Left kidney (tissue), 2 donors: Measurements from ENCODE around the gene POLDIP3. TPM values are rescaled to one million over a fixed set of nuclear protein-coding genes. Genes with fewer than 3 reads are reported as not detected.
"Not testable (repeated sequence)": the region's sequence is repeated elsewhere in the genome, so short reads cannot be mapped to it uniquely, and the experiment has no call there.

Experiments used
- DNase-seq: peaks from one replicate; pipeline ENCODE4 v3.0.0-alpha.2; 2013
- polyA plus RNA-seq: library from polyadenylated mRNA; unstranded; fragments of 120-200 nt; gene quantifications from one replicate; pipeline ENCODE4 v1.2.1, GENCODE V29; 2013; ENCODE audit not compliant: insufficient read length

Gene POLDIP3
- polyA plus RNA-seq, 1 donor = 117 TPM

DNA sequence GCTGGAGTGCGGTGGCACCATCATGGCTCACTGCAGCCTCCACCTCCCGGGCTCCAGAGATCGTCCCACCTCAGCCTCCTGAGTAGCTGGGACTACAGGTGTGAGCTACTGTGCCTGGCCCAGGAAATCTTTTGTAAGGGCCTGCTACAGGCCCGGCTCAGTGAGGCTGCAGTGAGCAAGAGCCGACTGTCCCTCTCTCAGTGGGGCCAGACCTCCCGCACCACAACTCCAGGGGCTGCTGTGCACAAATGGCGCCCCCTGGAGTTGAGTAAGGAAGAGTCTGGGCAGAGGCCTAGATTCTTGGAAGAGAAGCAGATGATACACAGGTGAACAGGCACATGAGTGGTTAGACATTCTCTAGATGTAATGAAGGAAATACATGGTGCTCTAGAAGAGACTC, 53.9 kb downstream of the POLDIP3 start:
- DNase-seq = no peak

DNA sequence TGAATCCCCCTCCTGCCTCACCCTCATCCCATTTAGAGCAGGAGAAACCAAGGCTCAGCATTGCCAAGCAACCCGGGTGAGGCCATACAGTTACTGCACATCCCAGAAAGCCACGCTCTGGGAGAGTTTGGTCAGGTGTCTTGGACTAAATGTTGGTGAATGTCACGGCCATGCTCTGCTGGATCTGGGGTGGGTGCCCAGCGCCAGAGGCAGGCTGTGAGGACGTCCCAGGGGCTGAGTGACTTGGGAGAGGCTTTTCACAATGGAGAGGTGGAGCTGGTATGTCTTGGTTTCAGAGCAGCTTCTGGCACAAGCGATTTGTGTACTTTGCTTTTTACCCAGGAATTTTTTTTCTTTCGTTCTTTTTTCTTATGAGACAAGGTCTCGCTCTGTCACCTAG, 54.3 kb downstream of the POLDIP3 start:
- DNase-seq = no peak

DNA sequence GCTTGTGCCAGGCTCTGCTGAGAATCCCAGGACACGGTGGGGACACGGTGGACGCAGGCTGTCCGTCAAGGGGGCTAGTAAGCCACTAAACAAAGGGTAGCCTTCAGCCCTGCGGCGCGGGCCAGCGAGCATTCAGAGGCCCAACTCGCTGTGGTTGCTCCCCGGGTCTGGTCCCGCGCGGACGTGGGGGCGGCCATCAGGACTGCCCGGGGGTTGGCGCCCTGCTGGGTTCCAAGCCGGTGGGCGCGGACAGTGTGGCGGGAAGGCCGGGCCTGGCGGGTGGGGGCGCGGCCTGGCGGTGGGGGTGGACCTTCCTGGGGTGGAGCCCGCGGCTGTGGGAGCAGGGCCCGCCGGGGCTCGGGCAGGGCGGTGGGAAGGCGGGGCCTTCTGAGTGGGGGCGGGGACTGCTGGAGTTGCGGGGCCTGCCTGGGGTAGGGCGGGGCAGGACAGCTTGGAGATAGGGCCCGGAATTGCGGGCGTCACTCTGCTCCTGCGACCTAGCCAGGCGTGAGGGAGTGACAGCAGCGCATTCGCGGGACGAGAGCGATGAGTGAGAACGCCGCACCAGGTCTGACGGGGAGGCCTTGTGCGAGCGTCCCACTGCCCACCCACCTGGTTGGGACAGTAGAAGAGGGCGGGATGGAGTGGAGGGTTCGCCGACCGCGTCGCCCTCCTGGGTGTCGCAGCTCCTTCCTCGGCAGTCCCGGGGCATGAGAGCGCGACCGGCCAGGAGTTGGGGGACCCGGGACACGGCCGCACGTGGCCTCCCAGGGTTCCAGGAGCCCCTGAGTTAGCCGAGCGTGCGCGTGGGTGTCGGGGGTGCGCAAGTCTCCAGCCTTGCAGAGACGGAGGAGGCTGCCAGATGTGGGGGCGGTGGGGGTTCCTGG, 61.0 kb downstream of the POLDIP3 start, which contains the start of gene SERHL2:
Gene SERHL2 (plus strand): TSS at position 482 of the 887 bp plus-strand sequence. CDS start 65 bp downstream, at position 547.
- peak; percentile 90 for DNase-seq

DNA sequence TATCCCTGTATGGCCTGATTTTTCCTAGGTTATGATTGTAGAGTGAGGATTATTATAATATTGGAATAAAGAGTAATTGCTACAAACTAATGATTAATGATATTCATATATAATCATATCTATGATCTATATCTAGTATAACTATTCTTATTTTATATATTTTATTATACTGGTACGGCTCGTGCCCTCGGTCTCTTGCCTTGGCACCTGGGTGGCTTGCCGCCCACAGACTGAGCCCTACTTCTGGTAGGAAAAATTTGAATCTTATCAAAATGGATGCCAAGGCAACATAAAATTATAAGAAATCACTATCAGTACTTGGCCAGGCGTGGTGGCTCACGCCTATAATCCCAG, 62.4 kb downstream of the POLDIP3 start:
- not testable (repeated sequence) for DNase-seq

DNA sequence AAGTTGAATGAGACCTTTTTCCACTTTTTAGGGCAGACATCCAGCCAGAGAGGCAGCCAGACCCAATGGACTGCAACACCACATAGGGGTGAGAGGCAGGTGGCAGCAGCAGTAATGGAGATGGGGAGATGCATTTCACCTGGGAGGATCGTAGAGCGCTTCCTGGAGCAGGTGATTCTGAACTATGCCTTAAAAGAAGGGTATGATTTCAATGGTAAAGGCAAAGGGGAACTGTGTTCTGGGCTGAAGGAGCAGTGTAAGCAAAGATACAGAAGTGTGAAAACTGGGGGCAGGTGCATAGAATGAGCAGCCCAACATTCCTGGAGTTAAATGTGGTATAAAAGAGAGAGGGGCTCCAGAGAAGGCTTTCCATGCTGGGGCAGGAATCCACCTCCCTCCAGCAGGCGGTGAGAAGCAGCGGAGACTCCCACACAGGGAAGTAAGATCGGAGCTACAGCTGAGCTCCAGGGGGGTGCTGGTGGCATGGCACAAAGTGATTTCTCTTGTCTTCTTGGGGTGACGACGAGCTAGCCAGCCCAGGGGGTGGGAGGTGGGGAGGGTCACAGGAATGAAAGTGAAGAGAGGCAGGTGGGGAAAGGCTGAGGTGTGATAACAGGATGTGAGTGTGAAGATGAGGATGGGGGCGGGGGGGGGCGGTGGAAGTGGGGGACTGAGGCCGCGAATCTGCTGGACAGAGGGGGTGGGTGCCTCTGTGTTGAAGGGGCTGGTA, 65.2 kb downstream of the POLDIP3 start:
- peak; percentile 37 for DNase-seq

DNA sequence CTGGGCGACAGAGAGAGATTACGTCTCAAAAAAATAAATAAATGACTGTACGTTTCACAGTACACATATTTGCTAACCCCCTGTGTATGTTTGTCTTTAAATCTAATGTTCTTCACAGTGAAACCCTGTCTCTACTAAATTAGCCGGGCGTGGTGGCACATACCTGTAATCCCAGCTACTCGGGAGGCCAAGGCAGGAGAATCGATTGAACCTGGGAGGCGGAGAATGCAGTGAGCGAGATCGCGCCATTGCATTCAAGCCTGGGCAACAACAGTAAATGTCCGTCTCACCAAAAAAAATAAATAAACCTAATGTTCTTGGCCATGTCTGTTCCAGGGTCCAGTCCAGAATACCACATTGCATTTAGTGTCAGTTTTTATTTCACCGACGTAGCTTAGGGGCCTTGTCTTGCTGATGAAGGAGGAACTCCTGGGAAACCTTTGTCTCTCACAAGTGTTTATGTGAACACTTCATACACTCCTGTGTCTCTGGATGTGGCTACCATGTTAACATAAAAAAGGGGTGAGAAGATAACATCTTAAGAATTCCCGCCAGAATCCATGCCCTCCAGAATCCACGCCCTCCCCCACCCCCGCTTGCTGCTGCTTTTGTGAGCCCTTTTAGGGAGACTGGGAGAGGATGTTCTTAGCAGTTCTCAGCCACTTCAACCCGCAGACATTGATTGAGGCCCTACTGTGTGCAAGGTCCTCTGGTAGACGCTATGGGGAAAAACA, 65.9 kb downstream of the POLDIP3 start:
- DNase-seq = no peak

DNA sequence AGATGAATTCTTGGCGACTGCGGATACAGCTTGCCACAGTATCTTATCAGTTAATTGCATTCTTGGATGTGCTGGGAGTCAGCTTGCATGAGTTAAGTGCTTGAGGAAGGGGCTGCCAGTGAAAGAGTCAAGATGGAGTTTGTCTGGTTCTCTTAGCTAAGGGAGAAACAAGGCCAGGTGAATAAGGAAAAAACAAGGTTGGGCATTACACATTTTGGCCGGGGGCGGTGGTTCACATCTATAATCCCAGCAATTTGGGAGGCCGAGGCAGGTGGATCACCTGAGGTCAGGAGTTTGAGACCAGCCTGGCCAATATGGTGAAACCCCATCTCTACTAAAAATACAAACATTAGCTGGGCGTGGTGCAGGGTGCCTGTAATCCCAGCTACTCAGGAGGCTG, 66.6 kb downstream of the POLDIP3 start:
- DNase-seq = not testable (repeated sequence)

DNA sequence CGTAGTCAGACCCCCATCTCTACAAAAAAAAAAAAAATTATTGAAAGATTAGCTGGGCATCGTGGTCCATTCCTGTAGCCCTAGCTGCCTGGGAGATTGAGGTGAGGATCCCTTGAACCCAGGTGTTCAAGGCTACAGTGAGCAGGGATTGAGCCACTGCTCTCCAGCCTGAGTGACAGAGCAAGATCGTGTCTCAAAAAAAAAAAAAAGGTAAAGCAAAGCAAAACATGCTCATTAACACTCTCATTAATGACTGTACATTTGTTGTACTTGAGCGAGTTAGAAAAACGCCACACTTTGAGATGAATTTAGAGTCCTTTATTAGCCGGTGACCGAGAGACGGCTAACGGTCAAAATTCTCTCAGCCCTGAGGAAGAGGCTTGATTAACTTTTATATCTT, 67.1 kb downstream of the POLDIP3 start:
- DNase-seq = no peak

DNA sequence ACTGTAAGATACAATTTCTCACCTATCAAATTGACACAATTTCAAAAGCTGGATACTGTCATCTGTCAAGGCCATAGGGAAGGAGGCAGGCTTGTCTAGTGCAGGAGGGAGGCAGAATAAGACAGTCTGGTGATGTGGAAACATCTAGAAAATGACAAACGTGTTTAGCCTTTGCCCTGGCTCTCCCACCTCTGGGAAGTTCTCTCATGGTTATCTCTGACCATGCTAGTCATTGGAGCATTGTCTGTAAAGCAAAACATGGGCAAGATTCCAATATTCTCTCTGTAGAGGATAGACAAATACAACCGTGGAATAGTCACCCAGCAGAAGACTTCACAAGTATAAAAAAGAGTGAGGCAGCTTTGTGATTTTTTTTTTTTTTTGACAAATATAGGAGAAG, 70.0 kb downstream of the POLDIP3 start:
- no peak for DNase-seq

DNA sequence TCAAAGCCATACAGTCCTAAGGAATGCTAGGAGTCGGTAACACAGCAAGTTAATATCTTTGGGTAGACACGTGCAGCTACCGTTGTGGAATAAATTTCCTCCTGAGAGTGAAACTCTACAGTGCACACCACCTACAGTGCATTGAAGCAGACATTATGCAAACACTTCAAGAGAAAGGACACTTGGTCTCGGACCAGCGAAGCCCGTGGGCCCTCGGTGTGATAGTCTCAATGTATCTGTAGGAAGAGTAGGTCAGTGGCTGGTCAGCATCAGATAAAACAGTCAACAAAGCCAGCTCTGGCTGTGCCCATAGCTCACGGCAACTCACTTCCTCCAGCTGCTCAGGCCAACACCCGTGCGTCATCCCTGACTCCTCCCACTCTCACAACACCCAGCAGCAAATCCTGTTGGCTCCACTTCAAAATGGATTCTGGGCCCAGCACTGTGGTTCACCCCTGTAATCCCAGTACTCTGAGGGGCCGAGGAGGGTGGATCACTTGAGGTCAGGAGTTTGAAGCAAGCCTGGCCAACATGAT, 75.4 kb downstream of the POLDIP3 start:
- not testable (repeated sequence) for DNase-seq

DNA sequence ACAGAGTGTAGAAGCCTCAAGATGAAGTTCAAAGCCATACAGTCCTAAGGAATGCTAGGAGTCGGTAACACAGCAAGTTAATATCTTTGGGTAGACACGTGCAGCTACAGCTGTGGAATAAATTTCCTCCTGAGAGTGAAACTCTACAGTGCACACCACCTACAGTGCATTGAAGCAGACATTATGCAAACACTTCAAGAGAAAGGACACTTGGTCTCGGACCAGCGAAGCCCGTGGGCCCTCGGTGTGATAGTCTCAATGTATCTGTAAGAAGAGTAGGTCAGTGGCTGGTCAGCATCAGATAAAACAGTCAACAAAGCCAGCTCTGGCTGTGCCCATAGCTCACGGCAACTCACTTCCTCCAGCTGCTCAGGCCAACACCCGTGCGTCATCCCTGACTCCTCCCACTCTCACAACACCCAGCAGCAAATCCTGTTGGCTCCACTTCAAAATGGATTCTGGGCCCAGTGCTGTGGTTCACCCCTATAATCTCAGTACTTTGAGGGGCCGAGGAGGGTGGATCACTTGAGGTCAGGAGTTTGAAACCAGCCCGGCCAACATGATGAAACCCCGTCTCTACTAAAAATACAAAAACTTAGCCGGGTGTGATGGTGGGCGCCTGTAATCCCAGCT, 77.4 kb downstream of the POLDIP3 start:
- DNase-seq = not testable (repeated sequence)

DNA sequence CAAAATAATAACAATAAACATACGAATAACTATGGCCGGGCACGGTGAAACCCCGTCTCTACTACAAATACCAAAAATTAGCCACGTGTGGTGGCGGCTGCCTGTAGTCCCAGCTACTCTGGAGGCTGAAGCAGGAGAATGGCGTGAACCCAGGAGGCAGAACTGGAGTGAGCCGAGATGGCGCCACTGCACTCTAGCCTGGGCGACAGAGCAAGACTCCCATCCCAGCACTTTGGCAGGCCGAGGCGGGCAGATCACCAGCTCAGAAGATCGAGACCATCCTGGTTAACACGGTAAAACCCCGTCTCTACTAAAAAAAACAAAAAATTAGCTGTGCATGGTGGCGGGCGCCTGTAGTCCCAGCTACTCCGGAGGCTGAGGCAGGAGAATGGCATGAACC, 78.0 kb downstream of the POLDIP3 start:
- not testable (repeated sequence) for DNase-seq

DNA sequence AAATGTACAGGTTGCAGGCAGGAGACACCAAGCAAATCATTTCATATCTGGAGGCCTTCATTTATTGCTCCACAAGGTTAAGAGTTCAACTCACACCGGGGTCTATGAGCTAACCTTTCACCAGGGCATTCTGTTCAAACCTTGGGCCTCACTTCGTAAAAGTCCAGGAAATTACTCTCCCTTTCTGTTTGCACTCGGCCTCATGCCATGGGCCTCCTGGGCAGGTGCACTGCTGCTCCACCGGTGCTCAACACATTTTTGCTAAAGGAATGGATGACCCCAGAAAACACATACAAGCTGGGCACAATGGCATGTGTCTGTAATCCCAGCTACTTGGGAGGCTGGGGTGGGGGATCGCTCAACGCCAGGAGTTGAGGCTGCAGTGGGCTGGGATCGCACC, 78.5 kb downstream of the POLDIP3 start:
- DNase-seq = no peak

DNA sequence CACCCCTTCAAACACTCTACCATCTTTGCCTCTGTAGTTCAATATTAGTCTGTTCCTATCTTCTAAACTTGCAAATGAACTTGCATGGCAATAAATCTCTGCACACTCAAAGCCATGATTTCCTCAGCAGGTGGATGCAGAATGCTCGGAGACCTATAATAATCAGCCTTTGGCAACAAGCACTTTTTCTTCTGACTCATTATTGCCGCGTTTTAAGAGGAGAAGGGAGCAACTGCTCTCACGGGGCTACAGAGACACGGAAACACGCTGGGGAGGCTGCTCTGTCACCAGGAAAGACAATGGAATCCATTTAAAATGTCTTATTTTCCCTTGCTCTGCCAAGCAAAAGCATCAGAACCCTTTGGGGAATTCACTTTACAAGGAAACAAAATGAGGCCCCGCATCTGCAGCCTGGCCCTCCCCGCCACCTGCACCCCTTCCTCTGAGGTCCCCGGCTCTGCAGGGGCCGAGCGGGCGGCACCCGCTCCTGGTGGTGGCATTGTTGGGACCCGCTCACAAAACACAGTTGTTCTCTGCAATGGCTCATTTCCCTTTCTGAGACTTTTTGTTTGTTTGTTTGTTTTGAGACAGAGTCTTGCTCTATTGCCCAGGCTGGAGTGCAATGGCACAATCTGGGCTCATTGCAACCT, 79.5 kb downstream of the POLDIP3 start:
- not testable (repeated sequence) for DNase-seq

Other genes starting within 250 kb of the POLDIP3 start
- gene NFAM1, start 182.5 kb downstream of the POLDIP3 start, polyA plus RNA-seq = 0.81 TPM
- gene RRP7A, start 95.1 kb downstream of the POLDIP3 start, polyA plus RNA-seq = 28.8 TPM
- 8.2 TPM for gene SERHL2, start 60.9 kb downstream of the POLDIP3 start, polyA plus RNA-seq
- gene ATP5MGL, start 25.7 kb upstream of the POLDIP3 start, polyA plus RNA-seq = not detected
- 126 TPM for gene CYB5R3, start 34.5 kb upstream of the POLDIP3 start, polyA plus RNA-seq
- 16.8 TPM for gene A4GALT, start 106.0 kb upstream of the POLDIP3 start, polyA plus RNA-seq
- 52.4 TPM for gene ARFGAP3, start 242.4 kb upstream of the POLDIP3 start, polyA plus RNA-seq